Smooth muscle cell of the brain vasculature (primary cell): Measurements from ENCODE around the gene ACADVL.

Experiments used
- DNase-seq: peaks from one replicate; pipeline ENCODE4 v3.0.0-alpha.2; 2012; ENCODE audit warnings: low read depth, low spot score

Gene ACADVL

GRCh38 chr17:7217113-7217987 lies 2.4 kb upstream of the ACADVL start:
- no peak for DNase-seq

- DNase-seq, result no peak
Measured at GRCh38 chr17:7218166-7218565, 1.6 kb upstream of the ACADVL start.

GRCh38 chr17:7218758-7219157 lies 980 bp upstream of the ACADVL start:
- no peak for DNase-seq

- no peak for DNase-seq
Measured at GRCh38 chr17:7219229-7219811, 418 bp upstream of the ACADVL start.

- DNase-seq, result no peak
Measured at GRCh38 chr17:7220593-7221277, 997 bp downstream of the ACADVL start.

GRCh38 chr17:7221278-7222092 lies 1.7 kb downstream of the ACADVL start:
- DNase-seq, result no peak

- no peak for DNase-seq
Measured at GRCh38 chr17:7222093-7222971, 2.6 kb downstream of the ACADVL start.

- no peak for DNase-seq
Measured at GRCh38 chr17:7222972-7223292, 3.2 kb downstream of the ACADVL start.

- no peak for DNase-seq
Measured at GRCh38 chr17:7223375-7223774, 3.6 kb downstream of the ACADVL start.

GRCh38 chr17:7224110-7224509 lies 4.4 kb downstream of the ACADVL start:
- no peak for DNase-seq

GRCh38 chr17:7224661-7225111 lies 4.9 kb downstream of the ACADVL start:
- no peak for DNase-seq

GRCh38 chr17:7225711-7226331 lies 6.1 kb downstream of the ACADVL start:
- no peak for DNase-seq

- DNase-seq, result no peak
Measured at GRCh38 chr17:7226721-7227710, 7.3 kb downstream of the ACADVL start.

GRCh38 chr17:7228920-7229319 lies 9.2 kb downstream of the ACADVL start:
- DNase-seq, result no peak

- no peak for DNase-seq
Measured at GRCh38 chr17:7229504-7229903, 9.8 kb downstream of the ACADVL start.

GRCh38 chr17:7232114-7232513 lies 12.4 kb downstream of the ACADVL start:
- no peak for DNase-seq

GRCh38 chr17:7233701-7234082 lies 14.0 kb downstream of the ACADVL start:
- no peak for DNase-seq

GRCh38 chr17:7234083-7234951 lies 14.6 kb downstream of the ACADVL start, which contains the start of gene DVL2:
Gene DVL2 (minus strand): TSS chr17:7234517. CDS start chr17:7234262, 255 bp downstream.
- DNase-seq, result peak; percentile 85
